HG03108 (cell line): ENCODE data around the gene PAM16.

Experiments used
- ATAC-seq: cut with Tn5 transposase; IDR thresholded peaks from one replicate; pipeline ENCODE4 v1.9.1; 2021; ENCODE audit warnings: moderate library complexity; ENCODE audit not compliant: unreplicated experiment

The PAM16 gene

DNA sequence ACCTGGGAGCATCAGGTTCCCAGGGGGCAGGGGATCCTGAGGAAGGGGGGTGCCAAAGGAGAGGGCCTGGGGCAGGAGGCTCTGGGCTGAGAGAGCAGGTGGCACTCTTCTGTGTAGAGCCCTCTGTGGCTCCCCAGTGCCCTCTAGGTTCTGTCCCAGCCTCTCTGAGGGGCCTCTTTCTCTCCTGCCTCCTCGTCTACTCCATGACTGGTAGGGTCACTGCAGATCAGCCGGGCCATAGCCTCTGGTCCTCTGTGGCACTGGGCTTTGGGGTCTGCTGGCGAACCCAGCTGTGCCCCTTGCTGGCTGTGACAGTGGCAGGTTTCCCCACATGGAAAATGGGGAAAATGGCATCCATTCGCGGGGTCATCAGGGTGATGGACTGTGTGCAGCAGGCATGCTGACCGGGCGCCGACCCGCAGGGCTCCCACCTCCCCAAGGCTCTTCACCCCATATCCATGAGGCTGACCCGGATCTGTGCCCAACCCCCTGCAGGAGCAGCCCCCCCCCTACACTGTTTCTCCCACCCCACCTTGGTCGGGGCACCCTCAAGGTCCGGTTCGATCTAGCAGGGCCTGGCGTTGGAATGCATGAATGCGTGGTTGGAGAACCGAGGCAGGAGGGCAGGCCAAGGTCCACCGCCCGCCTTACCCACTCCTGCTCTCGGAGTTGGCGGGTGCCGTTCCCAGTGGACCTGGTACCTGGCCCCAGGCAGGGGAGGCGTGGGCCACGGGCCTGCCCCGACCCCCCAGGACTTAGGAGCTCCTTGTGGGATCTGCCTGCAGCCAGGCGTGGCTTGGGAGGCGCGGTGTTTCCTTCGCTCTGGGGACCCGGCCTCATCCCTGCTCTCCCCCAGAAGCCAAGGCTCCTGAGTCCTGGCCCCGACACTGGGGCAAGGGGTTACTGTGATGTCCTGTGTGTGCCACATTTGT is 28.7 kb downstream of the PAM16 start:
- ATAC-seq = no peak

DNA sequence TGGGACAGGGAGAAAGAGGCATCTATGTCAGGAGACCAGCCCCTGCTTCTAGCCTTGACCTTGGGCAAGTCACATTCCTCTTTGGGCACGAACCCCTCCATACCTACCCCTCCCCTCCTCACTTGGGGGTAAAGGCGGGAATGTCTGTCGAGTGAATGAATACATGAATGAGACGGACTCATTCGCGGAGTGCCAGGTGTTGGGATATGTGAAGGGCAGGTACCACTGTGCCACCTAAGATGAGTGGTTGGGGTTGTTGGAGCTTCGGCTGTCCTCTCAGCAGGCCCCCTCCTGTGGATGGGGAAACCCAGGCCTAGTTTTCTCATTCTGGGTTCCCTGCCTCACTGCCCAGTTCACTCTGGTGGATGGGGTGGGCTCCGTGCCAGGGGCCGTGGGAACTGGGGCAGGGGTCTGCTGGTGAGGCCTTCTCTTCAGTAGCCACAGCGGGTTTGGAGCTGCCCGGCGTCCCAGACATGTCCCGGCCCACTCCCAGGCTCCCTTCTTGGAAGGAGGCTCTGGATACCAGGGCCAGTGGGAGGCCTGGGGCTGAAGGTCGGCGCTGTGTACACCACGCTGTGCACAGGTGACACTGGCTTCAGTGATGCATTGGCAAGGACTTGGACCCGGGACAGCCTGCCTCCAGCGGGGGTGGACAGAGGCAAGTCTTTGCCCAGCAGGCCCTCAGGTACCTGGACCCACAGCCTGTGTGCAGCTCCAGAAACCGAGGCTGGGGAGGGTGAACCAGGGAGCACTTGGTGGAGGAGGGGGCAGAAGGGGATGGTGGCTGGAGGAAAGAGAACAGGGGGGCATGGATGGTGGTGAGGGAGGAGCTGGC is 29.6 kb downstream of the PAM16 start:
- no peak for ATAC-seq

DNA sequence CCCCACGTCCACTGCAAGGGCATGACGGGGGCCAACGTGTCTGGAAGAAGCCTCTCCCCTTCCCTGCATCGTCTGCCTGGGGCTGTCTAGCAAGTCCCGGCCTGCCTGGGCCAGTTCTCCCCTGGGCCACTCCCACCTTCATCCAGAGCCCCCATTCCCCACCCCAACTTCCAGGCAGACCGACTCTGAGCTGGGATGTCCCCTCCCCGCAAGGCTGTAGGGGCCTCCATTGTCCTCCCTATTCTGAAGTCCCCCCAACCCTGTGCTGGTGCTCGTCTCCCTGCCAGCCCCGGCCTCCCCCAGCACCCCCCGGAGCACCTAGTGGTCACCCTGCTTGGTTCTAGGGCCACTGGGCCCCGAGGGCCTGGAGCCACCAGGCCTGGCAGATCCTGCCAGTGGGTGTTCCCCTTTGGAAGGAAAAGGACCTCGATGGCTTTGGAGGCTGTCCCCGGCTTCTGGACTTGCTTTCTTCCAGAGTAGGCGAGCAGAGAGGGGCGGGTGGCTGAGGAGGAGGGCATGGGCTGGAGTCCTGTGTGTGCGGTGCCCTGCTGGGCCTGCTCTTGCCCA is 30.5 kb downstream of the PAM16 start:
- no peak for ATAC-seq

DNA sequence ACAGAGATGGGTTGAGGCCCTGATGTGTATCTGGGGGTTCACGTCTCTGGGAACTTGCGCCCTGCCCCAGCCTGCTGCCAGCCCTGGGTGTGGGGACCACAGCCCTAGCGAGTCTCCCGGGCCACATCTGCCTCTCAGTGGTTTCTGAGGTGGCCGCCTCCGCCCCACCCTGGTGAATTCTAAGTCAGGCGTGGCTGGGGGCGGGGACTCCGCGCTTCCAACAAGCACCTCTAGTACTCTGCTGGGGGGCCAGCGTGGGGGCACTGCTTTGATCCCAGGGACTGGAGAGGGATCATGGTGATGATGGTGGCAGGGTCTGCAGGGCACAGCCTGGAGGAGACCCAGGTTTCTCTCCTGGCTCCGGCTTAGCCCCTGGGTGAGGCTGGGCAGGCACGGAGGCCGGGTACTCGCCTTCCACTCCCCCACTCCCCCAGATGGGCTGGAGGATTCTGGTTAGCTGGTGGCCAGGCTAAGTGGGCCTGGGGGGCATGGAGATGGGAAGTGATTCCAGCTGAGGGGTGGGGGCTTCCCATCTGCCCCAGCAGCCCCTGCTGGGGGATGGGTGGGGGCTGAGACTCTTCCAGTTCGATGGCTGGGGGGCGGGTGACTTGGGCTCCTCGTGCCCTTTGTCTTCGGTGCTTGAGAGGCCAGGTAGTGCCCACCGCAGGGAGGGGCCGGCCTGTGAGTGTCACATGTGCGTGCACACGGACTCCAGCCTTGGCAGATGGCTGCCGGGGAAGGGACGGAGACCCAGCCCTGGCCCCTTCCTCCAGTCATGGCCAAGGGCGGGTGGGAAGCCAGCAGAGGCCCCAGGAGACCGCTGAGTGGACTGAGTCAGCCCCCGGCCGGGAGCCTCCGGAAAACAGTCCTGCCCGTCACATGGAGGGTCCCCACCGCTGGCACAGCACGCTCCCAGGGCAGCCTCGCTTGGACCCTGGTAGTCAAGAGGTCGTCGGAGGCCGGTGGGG is 31.4 kb downstream of the PAM16 start:
- peak; percentile 33 for ATAC-seq

DNA sequence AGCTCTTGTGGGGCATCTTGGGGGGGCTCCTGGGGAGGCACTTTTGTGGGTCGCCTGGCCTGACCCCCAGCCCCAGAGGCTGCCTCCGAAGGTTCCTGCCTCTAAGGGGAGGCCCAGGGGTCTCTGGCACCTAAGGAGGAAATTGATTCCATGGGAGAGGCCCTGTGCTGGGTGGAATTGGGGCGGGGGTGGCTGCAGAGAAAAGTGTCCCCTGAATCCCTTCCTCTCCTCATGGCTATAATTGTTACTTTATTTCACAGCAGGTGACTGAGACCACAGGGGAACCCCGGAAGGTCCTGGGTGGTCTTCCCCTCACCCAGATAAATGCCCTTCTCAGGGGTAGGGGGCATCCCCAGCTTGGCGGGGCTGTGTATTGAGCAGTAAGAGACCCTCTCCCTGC is 32.2 kb downstream of the PAM16 start:
- no peak for ATAC-seq

DNA sequence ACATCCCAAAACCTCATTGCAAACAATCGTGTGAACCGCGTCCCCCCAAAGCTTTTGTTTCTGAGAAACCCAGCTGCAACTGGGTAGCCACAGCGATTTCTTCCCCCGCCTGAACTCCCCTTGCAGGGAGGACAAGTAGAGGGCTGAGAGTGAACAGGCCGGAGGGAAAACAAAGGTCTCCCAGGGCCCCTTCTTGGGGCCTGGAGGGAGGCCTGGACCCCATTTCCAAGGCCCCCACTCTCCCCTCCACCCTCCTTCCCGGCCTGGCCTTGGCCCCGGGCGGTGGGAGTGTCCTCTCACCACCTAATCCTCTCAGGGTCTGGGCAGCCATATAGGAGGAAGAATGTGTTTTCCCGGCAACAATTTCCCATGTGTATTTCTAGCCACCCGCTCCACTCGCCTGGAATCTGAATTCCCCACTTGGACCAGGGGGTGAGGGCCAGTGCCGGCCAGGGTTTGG is 32.6 kb downstream of the PAM16 start:
- no peak for ATAC-seq

DNA sequence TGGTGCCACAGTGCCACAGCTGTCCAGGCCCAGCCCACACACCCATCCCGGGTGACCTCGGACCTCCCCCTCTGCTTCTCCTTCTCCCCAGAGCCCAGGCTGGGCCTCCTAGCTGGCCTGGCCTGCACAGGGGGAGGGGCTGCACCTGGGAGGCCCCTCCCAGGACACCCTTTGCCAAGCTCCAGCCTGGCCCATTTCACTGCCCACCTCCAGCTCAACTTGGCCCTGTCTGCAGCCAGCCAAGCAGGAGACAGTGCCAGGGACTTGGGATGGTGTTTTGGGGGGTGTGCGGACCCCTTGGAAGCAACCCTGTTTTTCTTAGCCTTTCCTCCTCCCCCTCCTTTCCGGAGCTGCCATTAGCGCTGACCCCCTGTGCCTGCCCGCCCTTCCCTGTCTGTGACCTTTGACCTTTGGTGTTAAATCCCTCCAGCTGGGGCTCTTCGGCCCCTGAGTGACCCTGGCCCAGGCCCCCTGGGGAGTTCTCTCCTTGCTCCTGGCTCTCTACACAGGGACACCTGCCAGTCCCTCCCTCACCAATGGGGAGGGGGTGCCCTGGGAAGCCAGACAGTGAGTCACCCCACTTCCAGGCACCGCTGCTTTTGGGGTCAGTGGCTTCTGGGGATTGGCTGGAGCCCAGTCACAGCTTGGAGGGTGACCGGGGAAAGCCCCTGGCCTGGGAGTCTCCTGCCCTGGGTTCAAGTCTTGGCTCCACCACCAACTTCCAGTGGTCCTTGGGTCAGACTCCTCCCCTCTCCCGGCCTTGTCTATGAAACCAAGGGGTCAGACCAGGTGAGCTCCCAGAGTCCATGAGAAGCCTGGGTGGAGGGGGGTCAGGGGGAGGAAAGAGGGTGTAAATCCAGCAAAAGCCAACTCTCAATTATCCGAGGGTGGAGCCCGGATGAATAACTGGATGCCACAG is 33.3 kb downstream of the PAM16 start:
- no peak for ATAC-seq

DNA sequence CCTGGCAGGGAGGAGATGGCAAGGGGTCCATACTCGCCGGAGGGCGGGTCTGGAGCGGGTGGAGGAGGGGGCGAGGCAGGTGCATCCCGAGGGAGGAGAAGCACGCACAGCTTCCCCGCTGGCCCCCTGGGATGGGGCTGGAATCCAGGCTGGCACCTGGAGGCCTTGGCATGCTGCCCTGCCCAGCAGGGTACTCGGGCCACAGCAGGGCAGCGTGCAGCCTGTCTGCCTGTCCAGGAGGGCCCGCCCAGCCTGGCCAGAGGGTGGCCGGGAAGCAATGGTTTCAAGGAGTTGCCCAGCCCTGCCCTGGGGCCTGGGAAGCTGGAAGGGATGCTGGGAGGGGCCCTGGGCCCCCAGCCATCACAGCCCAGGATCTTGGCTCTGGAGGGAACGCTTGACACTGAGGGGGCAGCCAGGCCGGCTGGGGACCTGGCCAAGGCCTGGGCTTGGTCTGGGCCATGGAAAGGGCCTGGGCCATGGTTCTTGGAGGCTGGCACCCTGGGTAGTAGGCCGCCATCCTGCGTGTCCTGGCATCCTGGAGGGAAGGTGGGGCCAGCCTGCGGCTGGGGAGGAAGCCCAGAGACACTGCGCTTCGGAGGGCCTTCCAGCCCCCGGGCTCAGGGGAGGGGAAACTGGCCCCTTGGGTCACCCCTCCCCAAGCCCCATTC is 34.1 kb downstream of the PAM16 start:
- ATAC-seq = no peak

DNA sequence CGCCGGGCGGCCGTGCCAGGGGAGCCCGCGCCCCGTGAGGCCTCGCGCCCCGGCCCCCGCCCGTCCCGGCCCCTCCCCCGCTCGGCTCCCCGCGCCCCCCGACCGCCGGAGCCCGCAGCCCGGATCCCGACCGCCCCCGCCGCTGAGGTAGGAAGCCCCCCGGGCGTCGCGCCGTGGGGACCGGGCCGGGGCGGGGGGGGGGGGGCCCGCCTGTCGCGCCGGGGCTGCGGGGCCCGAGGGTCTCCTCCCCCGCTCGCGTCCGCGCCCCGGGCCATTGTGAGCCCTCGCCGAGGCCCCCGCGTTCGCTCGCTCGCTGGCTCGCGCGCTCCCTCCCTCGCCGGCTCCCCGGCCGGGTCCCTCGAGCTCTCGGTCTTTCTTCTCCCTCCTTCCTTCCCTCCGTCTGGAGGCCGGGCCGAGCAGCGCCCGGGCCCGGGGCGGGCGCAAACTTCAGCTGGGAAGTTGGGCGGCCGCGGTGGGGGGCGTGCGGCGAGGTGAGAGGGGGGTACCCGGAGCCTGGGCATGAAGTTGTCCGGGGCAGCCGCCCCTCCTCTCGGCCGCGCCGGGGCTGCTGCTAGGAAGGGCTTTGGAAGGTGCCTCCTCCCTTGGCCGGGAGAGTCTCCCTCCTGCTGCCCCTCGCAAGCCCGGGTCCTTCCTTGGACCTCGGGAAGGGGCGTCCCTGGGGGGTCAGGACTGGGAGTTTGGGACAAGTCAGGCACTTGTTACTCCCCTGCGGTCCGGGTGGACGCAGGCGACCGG is 34.8 kb downstream of the PAM16 start:
- no peak for ATAC-seq

DNA sequence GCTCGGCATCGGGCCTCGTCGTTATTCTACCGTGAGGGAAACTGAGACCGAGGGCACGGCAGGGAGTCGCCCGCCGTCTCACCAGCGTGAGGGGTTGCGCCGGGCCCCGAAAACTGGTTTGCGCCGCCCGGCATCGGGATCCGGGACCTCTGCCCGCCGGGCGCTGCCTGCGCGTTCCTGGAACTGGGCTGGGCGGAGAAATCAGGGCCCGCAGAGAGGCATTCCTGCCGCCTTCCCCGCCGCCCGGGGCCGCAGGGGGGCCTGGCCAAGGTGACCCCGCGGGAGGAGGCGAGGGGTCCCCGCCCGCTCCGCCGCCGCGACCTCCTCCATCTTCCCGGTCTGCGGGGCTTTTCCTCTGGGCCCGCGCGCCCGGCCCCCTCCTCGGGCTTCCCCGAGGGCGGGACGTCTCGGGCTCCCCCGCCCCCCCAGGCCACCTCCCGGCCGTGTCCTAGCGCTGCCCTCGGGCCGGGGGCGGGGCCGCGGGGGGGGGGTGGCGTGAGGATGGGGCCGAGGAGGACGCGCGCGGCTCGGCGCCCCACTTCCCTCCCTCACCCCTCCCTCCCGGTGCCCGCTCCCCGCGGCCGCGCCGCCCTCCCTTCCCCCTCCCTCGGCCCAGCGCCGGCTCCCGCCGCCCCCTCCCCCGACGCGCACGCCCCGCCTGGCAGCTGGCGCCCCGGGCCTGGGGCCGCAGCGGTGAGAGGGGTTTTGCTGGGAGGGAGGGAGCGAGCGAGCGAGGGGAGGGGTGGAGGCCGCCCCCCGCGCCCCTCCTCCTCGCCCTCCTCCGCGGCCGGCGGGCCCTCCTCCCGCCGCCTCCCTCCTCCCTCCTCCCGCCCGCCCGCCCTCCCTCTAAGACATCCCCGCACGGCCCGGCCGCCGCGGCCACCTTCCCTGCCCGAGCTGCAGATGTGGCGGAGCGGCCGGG is 35.7 kb downstream of the PAM16 start, which contains the start of gene GLIS2:
Gene GLIS2 (plus strand): TSS at position 882 of the 922 bp plus-strand sequence. CDS start 16,214 bp downstream, outside the sequence.
- ATAC-seq = no peak

DNA sequence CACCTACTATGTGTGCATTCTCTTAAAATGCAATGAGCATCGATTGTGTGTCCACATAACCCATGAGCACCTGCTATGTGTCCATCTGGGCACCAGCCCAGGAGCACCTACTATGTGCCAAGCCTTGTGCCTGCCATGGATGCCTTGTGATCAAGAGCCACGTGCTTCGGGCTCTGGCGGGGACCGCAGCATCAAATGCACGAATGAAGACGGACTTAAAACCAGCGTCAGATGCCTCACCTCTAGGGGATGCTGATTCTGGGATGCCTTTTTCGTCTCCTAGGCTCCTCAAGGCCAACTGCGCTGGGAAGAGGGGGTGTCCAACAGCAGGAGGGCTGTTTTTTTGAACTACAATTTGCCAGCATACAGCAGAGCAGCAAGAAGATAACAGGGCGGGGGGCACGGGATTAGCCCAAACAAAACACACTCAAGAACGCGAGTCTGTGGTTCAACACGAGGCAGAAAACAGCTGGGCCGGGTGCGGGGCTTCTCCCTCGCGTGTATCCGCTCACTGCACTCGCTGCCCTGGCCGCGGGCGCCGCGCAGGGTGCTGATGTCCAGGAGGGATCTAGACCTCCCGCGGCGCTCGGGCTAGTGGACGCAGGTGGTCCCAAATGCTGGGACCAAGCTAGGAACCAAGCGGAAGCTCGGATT is 36.5 kb downstream of the PAM16 start:
- no peak for ATAC-seq

DNA sequence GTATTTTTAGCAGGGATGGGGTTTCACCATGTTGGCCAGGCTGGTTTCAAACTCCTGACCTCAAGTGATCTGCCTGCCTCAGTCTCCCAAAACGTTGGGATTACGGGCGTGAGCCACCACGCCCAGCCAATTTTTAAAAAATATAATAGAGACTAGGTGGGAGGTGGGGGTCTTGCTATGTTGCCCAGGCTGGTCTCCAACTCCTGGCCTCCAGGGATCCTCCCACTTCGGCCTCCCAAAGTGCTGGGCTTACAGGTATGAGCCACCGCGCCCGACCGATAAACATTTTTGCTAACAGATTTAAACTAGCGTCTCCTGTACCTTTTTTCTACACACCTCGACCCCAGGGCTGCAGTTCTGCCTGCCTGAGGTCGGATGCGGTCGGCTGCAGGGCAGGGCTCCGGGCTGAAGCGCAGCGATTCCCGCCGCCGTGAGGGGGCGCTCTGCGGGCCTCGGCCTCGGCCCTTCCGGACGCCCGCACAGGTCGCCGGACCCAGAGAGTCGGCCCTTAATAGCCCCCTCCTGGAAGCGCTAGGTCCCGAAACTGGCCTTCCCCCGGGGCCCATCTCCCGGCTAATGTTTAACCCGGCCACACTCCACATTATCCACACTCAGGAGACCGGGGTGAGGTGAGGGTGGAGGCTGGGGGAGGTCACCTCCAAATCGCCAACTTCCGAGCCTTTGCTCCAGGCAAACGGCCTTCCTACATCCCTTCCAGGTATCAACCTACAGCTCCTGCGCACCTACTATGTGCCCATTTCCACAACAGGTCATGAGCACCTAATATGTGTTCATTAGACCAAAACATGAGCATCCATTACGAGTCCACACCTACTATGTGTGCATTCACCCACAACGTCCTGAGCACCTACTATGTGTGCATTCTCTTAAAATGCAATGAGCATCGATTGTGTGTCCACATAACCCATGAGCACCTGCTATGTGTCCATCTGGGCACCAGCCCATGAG is 37.3 kb downstream of the PAM16 start:
- ATAC-seq = no peak

DNA sequence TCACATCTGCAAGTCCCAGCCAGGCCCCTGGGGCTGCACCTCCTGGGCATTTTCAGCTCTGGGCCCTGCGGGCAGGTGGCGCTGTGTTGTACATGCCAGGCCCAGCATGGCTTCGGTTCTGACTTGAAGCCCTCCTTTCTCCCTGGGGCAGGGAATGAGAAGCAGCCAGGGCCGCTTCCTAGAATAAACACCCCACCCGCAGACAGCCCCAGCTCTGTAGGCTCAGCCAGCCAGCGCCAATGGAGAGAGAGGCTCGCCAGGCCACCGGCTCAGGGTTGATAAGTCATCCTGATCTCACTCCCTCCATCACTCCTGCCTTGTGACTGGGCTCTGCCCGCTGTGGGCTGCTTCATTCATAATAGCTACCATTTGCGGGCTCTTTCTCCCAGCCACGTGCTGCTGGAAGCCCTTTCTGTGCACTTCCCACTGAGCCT is 41.3 kb downstream of the PAM16 start:
- no peak for ATAC-seq

DNA sequence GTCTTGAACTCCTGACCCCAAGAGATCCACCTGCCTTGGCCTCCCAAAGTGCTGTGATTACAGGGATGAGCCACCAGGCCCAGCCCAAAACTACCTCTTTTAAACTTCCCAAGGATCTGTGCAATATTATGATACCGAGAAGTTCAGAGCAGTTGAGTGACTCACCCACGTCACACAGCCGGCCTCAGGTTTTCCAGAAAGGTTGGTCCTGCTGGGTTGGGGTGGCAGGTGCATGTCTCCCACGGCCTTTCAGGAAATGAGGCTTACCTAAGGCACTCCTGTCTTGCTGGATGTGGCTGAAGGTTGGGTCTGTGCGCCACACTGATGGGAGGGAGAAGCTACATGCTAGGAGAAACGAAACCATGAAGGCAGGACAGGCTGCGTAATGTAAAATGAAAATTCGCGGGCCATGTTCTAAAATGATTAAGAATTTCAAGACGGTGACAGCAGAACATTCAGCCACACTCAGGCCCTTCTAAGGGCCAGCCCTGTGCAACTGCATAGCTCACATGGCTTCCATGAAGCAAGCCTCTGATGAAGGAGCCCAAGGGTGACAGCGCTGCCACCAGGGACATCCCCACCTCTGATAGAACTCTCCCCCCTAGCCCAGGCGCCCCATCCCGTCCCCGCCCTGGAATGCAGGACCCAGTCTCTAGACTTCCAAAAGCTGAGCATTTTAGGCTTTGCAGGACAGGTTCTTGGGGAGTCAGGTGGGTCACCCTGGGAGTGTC is 41.9 kb downstream of the PAM16 start:
- ATAC-seq = no peak
